ENCODE measurements around the gene VWA1. TPM values are rescaled to one million over a fixed set of nuclear protein-coding genes. Genes with fewer than 3 reads are reported as not detected.
"Not testable (repeated sequence)": the region's sequence is repeated elsewhere in the genome, so short reads cannot be mapped to it uniquely, and the experiment has no call there.

The VWA1 gene
- total and polyA plus RNA-seq, 12 donors, result 10.8 to 52.8 (median 14.2) TPM

GRCh38 chr1:1426496-1427105 lies 8.9 kb upstream of the VWA1 start:
- ATAC-seq (no peak), DNase-seq (no peak)
- H3K36me3 ChIP-seq, result no peaks in the 10 kb centered on the region
- TF ChIP-seq CTCF (IDR thresholded peaks at IDR 0.05), result no peak
- peaks cover 0 to 37% (median 11%) of the 10 kb centered on the region in 7 donors for H3K27me3 ChIP-seq
- H3K9me3 ChIP-seq, result no peaks in the 10 kb centered on the region
- H3K27ac ChIP-seq, result no peak overlapping the region
- H3K4me1 ChIP-seq, result peaks cover 19 to 41% (median 27%) of the 10 kb centered on the region in 9 donors
- WGBS, 2 donors, result 37 to 54% methylated on average over 18 to 19 of the region's 19 CpGs
- intact Hi-C loops (cut with DNase I), result no loop called here
- no peak overlapping the region for H3K4me3 ChIP-seq

- ATAC-seq, result no peak
- TF ChIP-seq CTCF (IDR thresholded peaks at IDR 0.05), result no peak
- peak overlapping the region in 5 of 10 donors; percentile 26 to 64 (median 37) for H3K27ac ChIP-seq
Measured at GRCh38 chr1:1427106-1427819, 8.2 kb upstream of the VWA1 start.

GRCh38 chr1:1427820-1428148 lies 7.7 kb upstream of the VWA1 start:
- peaks cover 0 to 26% (median 11%) of the 10 kb centered on the region in 7 donors for H3K27me3 ChIP-seq
- no peak for TF ChIP-seq CTCF (IDR thresholded peaks at IDR 0.05)
- WGBS, 2 donors, result 1% methylated on average over 20 of the region's 22 CpGs; no CpG with 5 or more reads in 1 of the 2 donors
- ATAC-seq, result no peak
- no peaks in the 10 kb centered on the region for H3K36me3 ChIP-seq
- no peaks in the 10 kb centered on the region for H3K9me3 ChIP-seq
- peak overlapping the region in 9 of 10 donors; percentile 36 to 52 (median 44) for H3K4me3 ChIP-seq
- H3K4me1 ChIP-seq, result peaks cover 31 to 48% (median 39%) of the 10 kb centered on the region in 9 donors
- H3K27ac ChIP-seq, result peak overlapping the region in 5 of 10 donors; percentile 26 to 64 (median 37)
- intact Hi-C loops (cut with DNase I), result no loop called here
- no peak for DNase-seq

More at GRCh38 chr1:1427106-1427819, 8.2 kb upstream of the VWA1 start:
- peak in 1 of 2 donors; percentile 53 for DNase-seq
- peaks cover 0 to 31% (median 11%) of the 10 kb centered on the region in 7 donors for H3K27me3 ChIP-seq
- peak overlapping the region in 9 of 10 donors; percentile 36 to 52 (median 44) for H3K4me3 ChIP-seq
- peaks cover 26 to 48% (median 34%) of the 10 kb centered on the region in 9 donors for H3K4me1 ChIP-seq
- 13 to 16% methylated on average over 53 to 66 of the region's 66 CpGs for WGBS, 2 donors
- intact Hi-C loops (cut with DNase I), result no loop called here
- no peaks in the 10 kb centered on the region for H3K36me3 ChIP-seq
- H3K9me3 ChIP-seq, result no peaks in the 10 kb centered on the region

GRCh38 chr1:1428174-1428573 lies 7.3 kb upstream of the VWA1 start:
- Histone ChIP-seq H3K27me3 (peaks cover 0 to 29% (median 11%) of the 10 kb centered on the region in 7 donors), H3K4me3 (no peak overlapping the region), H3K4me1 (peaks cover 32 to 50% (median 43%) of the 10 kb centered on the region in 9 donors), H3K36me3 (no peaks in the 10 kb centered on the region), H3K9me3 (no peaks in the 10 kb centered on the region), H3K27ac (peak overlapping the region in 3 of 10 donors; percentile 2 to 62 (median 13))
- DNase-seq (no peak), ATAC-seq (no peak)
- WGBS, 2 donors, result 76 to 81% methylated on average over 18 to 19 of the region's 19 CpGs
- intact Hi-C loops (cut with DNase I), result no loop called here
- no peak for TF ChIP-seq CTCF (IDR thresholded peaks at IDR 0.05)

GRCh38 chr1:1428967-1429366 lies 6.5 kb upstream of the VWA1 start:
- ATAC-seq; H3K9me3 ChIP-seq; H3K36me3 ChIP-seq; DNase-seq; H3K4me3 ChIP-seq; intact Hi-C loops (cut with DNase I): not testable (repeated sequence)
- WGBS, 2 donors, result 97% methylated on average over 5 to 6 of the region's 6 CpGs
- Histone ChIP-seq H3K27ac (peak overlapping the region in 5 of 10 donors; percentile 81 to 98 (median 93)), H3K27me3 (peaks cover 0 to 37% (median 11%) of the 10 kb centered on the region in 7 donors), H3K4me1 (peaks cover 36 to 58% (median 51%) of the 10 kb centered on the region in 9 donors)

Measured in heart right ventricle (tissue), 16 donors.